Upper lobe of right lung (tissue), 1 donor: ENCODE data around the gene ERI3. TPM values are rescaled to one million over a fixed set of nuclear protein-coding genes. Genes with fewer than 3 reads are reported as not detected.

Source experiments
- ATAC-seq: fragments of 200-7000 bp; cut with Tn5 transposase; one replicate; pipeline ENCODE4 v1.9.1; 2020; ENCODE audit warnings: mild to moderate bottlenecking, moderate library complexity
- DNase-seq: peaks from one replicate; pipeline ENCODE4 v3.0.0-alpha.2; 2020
- H3K27ac ChIP-seq: fragments of 200-600 bp; one replicate; pipeline ENCODE4 v1.8.0; 2022
- H3K27me3 ChIP-seq: fragments of 200-600 bp; one replicate; pipeline ENCODE4 v1.8.0; 2022; ENCODE audit warnings: mild to moderate bottlenecking
- H3K36me3 ChIP-seq: fragments of 200-600 bp; one replicate; pipeline ENCODE4 v1.8.0; 2022
- H3K4me1 ChIP-seq: fragments of 200-600 bp; one replicate; pipeline ENCODE4 v1.8.0; 2022
- H3K4me3 ChIP-seq: fragments of 200-600 bp; one replicate; pipeline ENCODE4 v1.8.0; 2022; ENCODE audit warnings: mild to moderate bottlenecking
- H3K9me3 ChIP-seq: fragments of 200-600 bp; one replicate; pipeline ENCODE4 v1.8.0; 2022
- intact Hi-C: fragments of 100-400 bp; cut with DNase I; formaldehyde crosslinking; loops from one replicate; pipeline ENCODE4 v1.11.0; 2022
- long read RNA-seq: library from polyadenylated mRNA; unstranded; transcript quantifications from one replicate; pipeline ENCODE4 v2.0.0, GENCODE V29; 2021
- total RNA-seq: library from RNA; stranded (reverse); fragmentation: NEBNext Ultra II Directional; extraction: Animal tissue kit (Norgen Biotek cat#: 25700); gene quantifications from one replicate; pipeline ENCODE4 v1.2.1, GENCODE V29; 2021
- TF ChIP-seq, protein P1 (sequence below): fragments of 200-600 bp; IDR thresholded peaks from one replicate; pipeline ENCODE4 v1.8.0; 2022; ENCODE audit warnings: antibody characterized with exemption
- donor health status: DM: no; HTN: yes; CAD: no; lungs with severe emphysema.

ERI3 gene, protein sequence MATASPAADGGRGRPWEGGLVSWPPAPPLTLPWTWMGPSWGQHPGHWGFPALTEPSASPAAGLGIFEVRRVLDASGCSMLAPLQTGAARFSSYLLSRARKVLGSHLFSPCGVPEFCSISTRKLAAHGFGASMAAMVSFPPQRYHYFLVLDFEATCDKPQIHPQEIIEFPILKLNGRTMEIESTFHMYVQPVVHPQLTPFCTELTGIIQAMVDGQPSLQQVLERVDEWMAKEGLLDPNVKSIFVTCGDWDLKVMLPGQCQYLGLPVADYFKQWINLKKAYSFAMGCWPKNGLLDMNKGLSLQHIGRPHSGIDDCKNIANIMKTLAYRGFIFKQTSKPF
- 41.7 TPM for total RNA-seq
- long read RNA-seq, transcript ERI3-201 (9 exons, 1,684 nt), result major isoform, 25 of 78 reads
- long read RNA-seq, partial matches to known transcripts, result 20 of 78 reads
- long read RNA-seq, other reads (novel, unspliced or antisense), result 33 of 78 reads

- intact Hi-C loops, result no loop called here
- ATAC-seq, result peak; percentile 100
Measured at GRCh38 chr1:44354840-44355581, at the start of gene ERI3. Gene ERI3 (minus strand): TSS chr1:44355257. CDS start chr1:44355026, 231 bp downstream.

GRCh38 chr1:44401256-44402228, 46.5 kb upstream of the ERI3 start:
- no peaks in the 10 kb centered on the region for H3K9me3 ChIP-seq
- no peaks in the 10 kb centered on the region for H3K36me3 ChIP-seq
- peaks cover 75% of the 10 kb centered on the region for H3K27me3 ChIP-seq
- ATAC-seq (no peak), DNase-seq (no peak)
- no peak overlapping the region for H3K27ac ChIP-seq
- intact Hi-C loops, result no loop called here
- peaks cover 19% of the 10 kb centered on the region for H3K4me1 ChIP-seq
- TF ChIP-seq, protein P1, sequence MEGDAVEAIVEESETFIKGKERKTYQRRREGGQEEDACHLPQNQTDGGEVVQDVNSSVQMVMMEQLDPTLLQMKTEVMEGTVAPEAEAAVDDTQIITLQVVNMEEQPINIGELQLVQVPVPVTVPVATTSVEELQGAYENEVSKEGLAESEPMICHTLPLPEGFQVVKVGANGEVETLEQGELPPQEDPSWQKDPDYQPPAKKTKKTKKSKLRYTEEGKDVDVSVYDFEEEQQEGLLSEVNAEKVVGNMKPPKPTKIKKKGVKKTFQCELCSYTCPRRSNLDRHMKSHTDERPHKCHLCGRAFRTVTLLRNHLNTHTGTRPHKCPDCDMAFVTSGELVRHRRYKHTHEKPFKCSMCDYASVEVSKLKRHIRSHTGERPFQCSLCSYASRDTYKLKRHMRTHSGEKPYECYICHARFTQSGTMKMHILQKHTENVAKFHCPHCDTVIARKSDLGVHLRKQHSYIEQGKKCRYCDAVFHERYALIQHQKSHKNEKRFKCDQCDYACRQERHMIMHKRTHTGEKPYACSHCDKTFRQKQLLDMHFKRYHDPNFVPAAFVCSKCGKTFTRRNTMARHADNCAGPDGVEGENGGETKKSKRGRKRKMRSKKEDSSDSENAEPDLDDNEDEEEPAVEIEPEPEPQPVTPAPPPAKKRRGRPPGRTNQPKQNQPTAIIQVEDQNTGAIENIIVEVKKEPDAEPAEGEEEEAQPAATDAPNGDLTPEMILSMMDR, result no peak
- H3K4me3 ChIP-seq, result no peak overlapping the region

More at GRCh38 chr1:44354840-44355581, at the start of gene ERI3:
- Histone ChIP-seq H3K4me3 (peak within 1 kb of the TSS; percentile 82), H3K27ac (peak within 1 kb of the TSS; percentile 82), H3K36me3 (no peaks in the 10 kb centered on the region), H3K27me3 (no peaks in the 10 kb centered on the region), H3K9me3 (no peaks in the 10 kb centered on the region), H3K4me1 (peaks cover 17% of the 10 kb centered on the region)
- peak; percentile 98 for DNase-seq
- TF ChIP-seq, protein P1, result no peak

DNA sequence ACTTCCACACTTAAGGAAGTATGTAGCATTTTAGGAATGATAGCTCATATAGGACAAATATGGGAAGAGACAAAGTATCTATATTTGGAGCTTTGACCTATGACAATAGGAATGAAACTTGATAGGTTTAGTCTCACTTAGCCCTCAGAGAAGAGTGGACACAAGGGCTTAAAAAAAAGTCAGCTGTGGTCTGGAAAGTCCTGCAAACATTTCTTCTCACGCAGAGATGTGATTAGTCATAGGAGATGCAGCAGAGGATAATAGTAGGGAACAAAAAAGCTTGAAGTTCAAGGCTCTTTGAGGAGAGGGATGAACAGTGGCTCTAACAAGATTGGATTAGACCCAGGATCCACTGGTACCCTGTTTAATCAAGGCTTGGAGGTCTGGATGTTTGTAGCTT, 35.2 kb upstream of the ERI3 start:
- intact Hi-C loops, result no loop called here
- ATAC-seq (no peak), DNase-seq (no peak)
- H3K36me3 ChIP-seq, result no peaks in the 10 kb centered on the region
- H3K27ac ChIP-seq, result no peak overlapping the region
- H3K4me1 ChIP-seq, result no peaks in the 10 kb centered on the region
- no peak overlapping the region for H3K4me3 ChIP-seq
- H3K27me3 ChIP-seq, result peaks cover 16% of the 10 kb centered on the region
- H3K9me3 ChIP-seq, result no peaks in the 10 kb centered on the region
- TF ChIP-seq, protein P1, result no peak

- TF ChIP-seq, protein P1, result no peak
- DNase-seq (no peak), ATAC-seq (no peak)
- no peaks in the 10 kb centered on the region for H3K4me1 ChIP-seq
- H3K27me3 ChIP-seq, result peaks cover 9% of the 10 kb centered on the region
- no peak overlapping the region for H3K4me3 ChIP-seq
- no peak overlapping the region for H3K27ac ChIP-seq
- intact Hi-C loops, result no loop called here
- no peaks in the 10 kb centered on the region for H3K9me3 ChIP-seq
- H3K36me3 ChIP-seq, result no peaks in the 10 kb centered on the region
Measured at GRCh38 chr1:44389437-44389836, 34.4 kb upstream of the ERI3 start.

DNA sequence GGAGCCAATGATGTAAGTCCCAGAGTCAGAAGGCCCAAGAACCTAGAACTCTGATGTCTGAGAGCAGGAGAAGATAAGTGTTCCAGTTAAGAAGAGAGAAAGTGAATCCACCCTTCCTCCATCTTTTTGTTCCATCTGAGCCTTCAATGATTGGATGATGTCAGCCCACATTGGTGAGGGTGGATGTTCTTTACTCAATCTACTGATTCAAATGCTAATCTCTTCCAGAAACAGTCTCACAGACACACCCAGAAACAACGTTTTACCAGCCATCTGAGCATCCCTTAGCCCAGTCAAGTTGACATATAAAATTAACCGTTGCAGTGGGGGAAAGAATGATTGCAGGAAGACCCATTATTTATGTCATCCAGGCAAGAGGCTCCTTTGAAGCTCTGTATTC, 33.5 kb upstream of the ERI3 start:
- Histone ChIP-seq H3K9me3 (no peaks in the 10 kb centered on the region), H3K27me3 (peaks cover 5% of the 10 kb centered on the region), H3K27ac (no peak overlapping the region), H3K4me3 (no peak overlapping the region), H3K36me3 (no peaks in the 10 kb centered on the region), H3K4me1 (no peaks in the 10 kb centered on the region)
- TF ChIP-seq, protein P1, result no peak
- intact Hi-C loops, result no loop called here
- no peak for ATAC-seq
- DNase-seq, result no peak
